Fibroblast of skin of abdomen (primary cell): ENCODE data around the gene MYO16.

Experiments
- DNase-seq: peaks from one replicate; pipeline ENCODE4 v3.0.0-alpha.2; 2013

MYO16 gene

GRCh38 chr13:109249780-109250528 lies 620.5 kb downstream of the MYO16 start:
- DNase-seq = no peak

DNA sequence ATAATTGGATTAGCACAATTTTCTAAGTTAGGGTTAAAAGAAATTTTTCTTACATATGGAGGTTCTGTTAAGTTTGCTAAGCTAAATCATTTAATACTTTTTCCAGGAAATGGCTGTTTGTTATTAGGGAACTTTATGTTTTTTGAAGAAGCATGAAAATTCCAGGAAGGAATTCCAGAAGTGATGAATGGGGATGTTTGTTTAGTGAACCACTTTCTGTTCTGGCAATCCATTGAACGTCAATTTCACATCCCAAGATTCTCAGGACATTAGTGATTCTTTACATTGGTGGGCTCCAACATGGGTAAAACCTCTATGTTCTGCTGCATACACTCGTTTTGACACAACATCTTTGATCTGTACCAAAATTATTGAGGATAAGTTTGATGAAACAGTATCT lies 622.5 kb downstream of the MYO16 start:
- DNase-seq = peak; percentile 56

DNA sequence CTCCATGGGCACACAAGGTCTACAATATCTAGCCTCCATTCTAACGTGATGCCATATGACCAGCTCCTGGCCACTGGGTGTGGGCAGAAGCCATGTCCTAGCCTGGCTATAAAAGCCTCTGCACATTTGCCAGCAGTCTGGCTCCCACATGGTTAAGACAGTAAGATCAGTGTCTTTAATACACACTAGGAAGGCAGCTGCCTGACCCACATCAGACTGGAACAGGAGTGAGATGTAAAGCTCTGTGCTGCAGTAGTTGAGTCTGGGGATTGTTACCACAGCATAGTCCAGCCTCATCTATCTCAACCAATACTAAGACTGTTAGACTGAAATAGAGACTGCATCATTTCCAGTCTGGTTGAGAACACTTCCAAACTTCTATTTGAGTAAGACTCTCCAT lies 623.9 kb downstream of the MYO16 start:
- DNase-seq = no peak

DNA sequence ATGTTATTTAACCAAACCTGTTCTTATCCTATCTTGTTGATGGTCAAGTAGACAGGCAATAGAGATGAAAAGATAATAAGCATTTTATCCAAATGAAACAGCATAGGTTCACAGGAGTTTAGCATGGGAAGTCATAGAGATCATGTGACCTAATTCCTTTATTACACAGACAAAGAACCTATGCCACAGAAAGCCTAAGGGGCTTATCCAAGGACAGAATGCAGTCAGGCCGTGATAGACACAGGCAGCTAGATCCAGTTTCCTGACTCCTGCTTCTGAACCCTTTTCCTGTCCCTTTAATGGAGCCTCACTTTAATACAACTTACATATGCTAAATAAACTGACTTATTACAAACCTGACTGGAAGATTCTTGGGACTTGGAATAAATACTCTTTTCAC lies 624.9 kb downstream of the MYO16 start:
- DNase-seq = no peak

DNA sequence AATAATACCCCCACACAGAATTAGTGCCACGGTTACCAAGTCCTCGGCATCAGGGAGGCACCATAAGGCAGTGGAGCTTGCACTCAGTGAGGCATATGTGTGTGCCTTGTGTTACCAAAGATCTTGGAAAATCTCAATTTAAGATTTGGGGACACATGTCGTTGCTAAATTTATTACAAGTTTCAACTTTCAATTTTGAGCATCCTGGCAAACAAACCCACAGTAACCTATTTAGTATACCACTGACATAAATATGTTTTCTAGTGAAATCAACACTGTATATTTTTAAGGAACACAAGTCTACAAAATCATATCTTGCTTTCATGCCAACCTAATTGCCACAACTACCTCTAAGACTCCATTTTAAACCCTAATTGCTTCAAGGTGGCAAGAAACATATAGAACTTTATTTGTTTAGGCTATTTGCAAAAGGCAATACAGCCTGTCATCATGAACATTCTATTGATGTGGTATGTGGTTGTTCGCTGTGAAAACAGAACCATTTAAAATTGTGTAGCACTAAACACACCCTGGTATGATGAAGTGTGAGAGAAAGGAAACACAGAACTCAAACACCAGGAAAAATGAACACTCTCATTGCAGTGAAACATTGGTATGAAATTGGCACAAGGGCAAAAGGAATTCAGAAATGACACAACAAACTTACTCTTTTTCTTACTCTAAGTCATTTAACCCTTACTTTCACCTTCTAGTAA lies 625.9 kb downstream of the MYO16 start:
- peak; percentile 47 for DNase-seq

DNA sequence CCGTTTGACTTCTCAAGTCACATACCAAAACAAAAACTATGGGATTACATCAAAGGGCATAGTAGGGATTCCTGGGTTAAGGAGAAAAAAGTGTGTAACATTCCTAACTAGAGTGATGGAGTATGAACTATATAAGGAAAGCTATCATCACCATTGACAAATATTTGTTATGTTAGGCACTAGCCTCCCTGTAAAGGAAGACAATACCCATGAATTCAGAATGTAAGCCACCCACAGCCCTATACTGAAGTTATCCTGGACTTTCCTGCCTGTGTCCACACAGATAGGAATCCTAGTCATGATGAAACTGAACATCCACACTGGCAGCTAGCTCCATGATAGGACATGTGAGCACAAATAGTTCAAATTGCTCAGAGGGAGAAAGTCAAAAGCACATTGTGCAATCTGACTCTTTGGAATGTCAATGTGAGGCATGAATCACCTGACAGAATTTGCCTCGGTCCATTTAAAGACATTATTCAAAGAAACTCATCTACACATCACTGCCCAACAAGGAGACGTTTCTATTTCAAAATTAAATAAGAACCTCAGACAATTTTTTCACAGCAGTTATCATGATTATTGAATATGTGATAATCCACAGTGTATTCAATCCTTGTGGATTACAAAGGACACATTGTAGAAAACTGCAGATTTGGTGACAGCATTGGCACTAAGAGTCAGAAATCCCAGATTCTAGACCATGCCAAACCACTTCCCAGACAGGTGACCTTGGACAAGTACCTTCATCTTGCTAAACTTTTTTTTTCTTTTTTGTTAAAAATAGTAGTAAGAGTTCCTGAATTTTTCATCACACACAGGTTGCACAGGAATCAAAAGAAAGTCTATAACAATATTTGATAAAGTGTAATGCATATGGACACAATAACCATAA lies 627.7 kb downstream of the MYO16 start:
- peak; percentile 100 for DNase-seq
